Measurements from ENCODE around the gene TPGS1. TPM values are rescaled to one million over a fixed set of nuclear protein-coding genes. Genes with fewer than 3 reads are reported as not detected.

TPGS1 gene
- total and polyA plus RNA-seq, 2 donors (not counting 1 experiment from before 2014, with no cell fraction given): 8.1 to 33.8 TPM

- CTCF ChIA-PET: no interaction called here
- H3K4me1 ChIP-seq (ENCODE audit: control insufficient read depth in 2 of 2, insufficient read depth in 2 of 2, low read length in 2 of 2): no peaks in the 10 kb centered on the region
- no peak overlapping the region for H3K4me3 Mint-ChIP-seq
- no peaks in the 10 kb centered on the region for H3K4me1 Mint-ChIP-seq
- no peaks in the 10 kb centered on the region for H3K79me2 ChIP-seq (ENCODE audit: control insufficient read depth, insufficient read depth, low read length)
- H4K20me1 ChIP-seq (ENCODE audit: control insufficient read depth, insufficient read depth, low read length, poor library complexity, severe bottlenecking): no peaks in the 10 kb centered on the region
- POLR2A ChIA-PET: no interaction called here
- WGBS (ENCODE audit: insufficient coverage): 92% methylated on average over 15 of the region's 15 CpGs
- H3K27ac ChIP-seq (ENCODE audit: low read length in 2 of 2): no peak overlapping the region
- peaks cover 0 to 8% (median 0%) of the 10 kb centered on the region in 3 donors for H3K9me3 ChIP-seq (ENCODE audit: control extremely low read depth in 1 of 3, control insufficient read depth in 2 of 3, insufficient read depth in 1 of 3, low read length in 2 of 3)
- DNase-seq (no peak), ATAC-seq (ENCODE audit: low read depth) (no peak)
- no peaks in the 10 kb centered on the region for H3K36me3 ChIP-seq (replicated peaks in 1 of 2; ENCODE audit: control extremely low read depth in 1 of 2, control insufficient read depth in 1 of 2, extremely low read depth in 1 of 2, insufficient read depth in 2 of 2, low read length in 1 of 2)
- TF ChIP-seq CTCF (IDR thresholded peaks at IDR 0.05) (no peak), EZH2 (IDR thresholded peaks at IDR 0.05; ENCODE audit: borderline replicate concordance, insufficient read depth, low read depth, low read length, poor library complexity, severe bottlenecking) (no peak)
- peaks cover 0 to 8% (median 0%) of the 10 kb centered on the region in 4 experiments for H3K27me3 ChIP-seq (replicated peaks in 1 of 4; ENCODE audit: control extremely low read depth in 1 of 4, control insufficient read depth in 3 of 4, insufficient read depth in 4 of 4, low read length in 3 of 4)
- no peak overlapping the region for H3K4me2 ChIP-seq (replicated peaks; ENCODE audit: low read depth, low read length, poor library complexity, severe bottlenecking)
- H2AFZ ChIP-seq (ENCODE audit: insufficient read depth, low read depth, low read length, poor library complexity, severe bottlenecking): no peak overlapping the region
- H3K27ac Mint-ChIP-seq: no peak overlapping the region
- H3K4me3 ChIP-seq (ENCODE audit: control extremely low read depth in 1 of 5, extremely low read depth in 1 of 5, insufficient read depth in 1 of 5, low read depth in 2 of 5, low read length in 4 of 5): no peak overlapping the region
- no peak overlapping the region for H3K9ac ChIP-seq (ENCODE audit: low read length)
- intact Hi-C loops (cut with micrococcal nuclease): no loop called here
- no peaks in the 10 kb centered on the region for H3K27me3 Mint-ChIP-seq
- H3K9me3 Mint-ChIP-seq (ENCODE audit: insufficient read depth): no peaks in the 10 kb centered on the region
Observed at GRCh38 chr19:547117-547516, 39.8 kb downstream of the TPGS1 start.

DNA sequence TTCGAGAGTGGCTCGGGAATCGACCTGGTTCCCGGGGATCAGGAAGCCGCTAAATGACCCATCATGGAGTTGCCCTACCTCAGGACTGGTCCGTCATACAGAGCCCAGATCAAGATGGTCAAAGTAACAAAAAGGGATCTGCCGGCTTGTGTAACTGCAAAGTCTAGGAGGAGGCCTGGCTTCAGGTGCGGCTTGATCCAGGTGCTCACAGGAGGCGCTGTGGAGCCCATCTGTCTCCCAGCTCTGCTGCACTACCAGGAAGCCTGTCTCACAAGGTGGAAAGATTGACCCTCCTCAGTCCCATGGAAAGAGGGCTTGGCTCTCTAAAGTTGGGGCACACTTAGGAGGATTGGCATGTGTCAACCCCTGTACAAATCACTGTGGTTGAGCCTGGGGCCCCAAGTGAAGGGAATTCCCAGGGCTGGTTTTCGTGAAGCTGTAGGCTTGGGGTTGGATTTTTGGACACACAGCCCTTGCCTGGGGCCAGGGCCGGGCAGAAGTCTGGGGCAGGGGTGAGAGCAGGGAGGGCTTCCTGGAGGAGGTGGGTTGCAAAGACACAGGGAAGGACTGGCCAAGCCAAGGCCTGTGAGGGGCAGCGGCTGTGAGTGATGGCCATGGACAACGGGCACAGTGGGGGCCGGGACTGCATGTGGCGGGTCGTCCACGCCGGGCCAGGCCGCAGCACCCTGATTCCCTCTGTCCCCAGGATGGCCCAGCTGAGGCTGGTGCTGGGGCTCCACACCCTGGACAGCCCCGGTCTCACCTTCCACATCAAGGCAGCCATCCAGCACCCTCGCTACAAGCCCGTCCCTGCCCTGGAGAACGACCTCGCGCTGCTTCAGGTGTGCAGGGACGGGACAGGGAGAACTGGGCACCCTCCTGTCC is 40.8 kb downstream of the TPGS1 start:
- Histone ChIP-seq H3K4me1 (ENCODE audit: control insufficient read depth in 2 of 2, insufficient read depth in 2 of 2, low read length in 2 of 2) (no peaks in the 10 kb centered on the region), H3K9ac (ENCODE audit: low read length) (no peak overlapping the region), H4K20me1 (ENCODE audit: control insufficient read depth, insufficient read depth, low read length, poor library complexity, severe bottlenecking) (no peaks in the 10 kb centered on the region), H3K4me2 (replicated peaks; ENCODE audit: low read depth, low read length, poor library complexity, severe bottlenecking) (no peak overlapping the region), H3K27ac (ENCODE audit: low read length in 2 of 2) (no peak overlapping the region), H2AFZ (ENCODE audit: insufficient read depth, low read depth, low read length, poor library complexity, severe bottlenecking) (no peak overlapping the region), H3K27me3 (replicated peaks in 1 of 4; ENCODE audit: control extremely low read depth in 1 of 4, control insufficient read depth in 3 of 4, insufficient read depth in 4 of 4, low read length in 3 of 4) (peaks cover 0 to 8% (median 0%) of the 10 kb centered on the region in 4 experiments), H3K9me3 (ENCODE audit: control extremely low read depth in 1 of 3, control insufficient read depth in 2 of 3, insufficient read depth in 1 of 3, low read length in 2 of 3) (peaks cover 0 to 8% (median 0%) of the 10 kb centered on the region in 3 donors), H3K4me3 (ENCODE audit: control extremely low read depth in 1 of 5, extremely low read depth in 1 of 5, insufficient read depth in 1 of 5, low read depth in 2 of 5, low read length in 4 of 5) (no peak overlapping the region), H3K36me3 (replicated peaks in 1 of 2; ENCODE audit: control extremely low read depth in 1 of 2, control insufficient read depth in 1 of 2, extremely low read depth in 1 of 2, insufficient read depth in 2 of 2, low read length in 1 of 2) (no peaks in the 10 kb centered on the region), H3K79me2 (ENCODE audit: control insufficient read depth, insufficient read depth, low read length) (no peaks in the 10 kb centered on the region)
- Mint-ChIP-seq H3K4me1 (no peaks in the 10 kb centered on the region), H3K9me3 (ENCODE audit: insufficient read depth) (no peaks in the 10 kb centered on the region), H3K27me3 (no peaks in the 10 kb centered on the region), H3K4me3 (no peak overlapping the region), H3K27ac (no peak overlapping the region)
- DNase-seq: no peak
- ChIA-PET POLR2A (no interaction called here), CTCF (no interaction called here)
- no peak for ATAC-seq (ENCODE audit: low read depth)
- intact Hi-C loops (cut with micrococcal nuclease): no loop called here
- WGBS (ENCODE audit: insufficient coverage): 89% methylated on average over 25 of the region's 26 CpGs
- no peak for TF ChIP-seq CTCF (IDR thresholded peaks at IDR 0.05)
- TF ChIP-seq EZH2 (IDR thresholded peaks at IDR 0.05; ENCODE audit: borderline replicate concordance, insufficient read depth, low read depth, low read length, poor library complexity, severe bottlenecking): no peak
